DOHH2 (cell line): ENCODE data around the gene CYYR1.

ENCODE experiments used
- H3F3A ChIP-seq: fragments of 200-600 bp; sonication (generic), shearing (Covaris generic); 2 replicates; pipeline ENCODE4 v1.6.0; 2016; ENCODE audit warnings: antibody characterized with exemption, mild to moderate bottlenecking; ENCODE audit not compliant: control insufficient read depth, insufficient read depth
- H3K27ac ChIP-seq: fragments of 200-600 bp; sonication (generic); 2 replicates; pipeline ENCODE4 v1.5.1; 2014; ENCODE audit warnings: low read depth, mild to moderate bottlenecking, low read length, moderate library complexity
- H3K27me3 ChIP-seq: fragments of 200-600 bp; sonication (generic); 2 replicates; pipeline ENCODE4 v1.6.1; 2014; ENCODE audit warnings: mild to moderate bottlenecking, low read length, mixed read lengths; ENCODE audit not compliant: control insufficient read depth
- H3K36me3 ChIP-seq: fragments of 200-600 bp; sonication (generic); 2 replicates; pipeline ENCODE4 v1.6.1; 2014; ENCODE audit warnings: mild to moderate bottlenecking, low read length, moderate library complexity, mixed read lengths; ENCODE audit not compliant: control insufficient read depth
- H3K4me1 ChIP-seq: fragments of 200-600 bp; sonication (generic); 2 replicates; pipeline ENCODE4 v1.6.1; 2014; ENCODE audit warnings: mild to moderate bottlenecking, low read length, mixed read lengths; ENCODE audit not compliant: control insufficient read depth
- H3K4me2 ChIP-seq: fragments of 200-600 bp; sonication (generic); 2 replicates; pipeline ENCODE4 v1.6.0; 2014; ENCODE audit warnings: mild to moderate bottlenecking, low read length, moderate library complexity
- H3K4me3 ChIP-seq: fragments of 200-600 bp; sonication (generic); 2 replicates; pipeline ENCODE4 v1.5.1; 2014; ENCODE audit warnings: mild to moderate bottlenecking, low read length, mixed read lengths
- H3K79me2 ChIP-seq: fragments of 200-600 bp; sonication (generic); 2 replicates; pipeline ENCODE4 v1.6.1; 2014; ENCODE audit warnings: mild to moderate bottlenecking, low read length, mixed read lengths; ENCODE audit not compliant: control insufficient read depth
- H3K9me2 ChIP-seq: fragments of 200-600 bp; sonication (generic); replicated peaks from 2 replicates; pipeline ENCODE4 v1.6.1; 2014; ENCODE audit warnings: mild to moderate bottlenecking, low read length, mixed read lengths; ENCODE audit not compliant: control insufficient read depth
- H3K9me3 ChIP-seq: fragments of 200-600 bp; sonication (generic); 2 replicates; pipeline ENCODE4 v1.6.1; 2014; ENCODE audit warnings: antibody characterized with exemption, low read length, mixed read lengths; ENCODE audit not compliant: control insufficient read depth, insufficient read depth
- H4K20me1 ChIP-seq: fragments of 200-600 bp; sonication (generic); 2 replicates; pipeline ENCODE4 v1.6.0; 2014; ENCODE audit warnings: low read depth, mild to moderate bottlenecking, antibody characterized with exemption, low read length, moderate library complexity; ENCODE audit not compliant: control insufficient read depth, insufficient read depth
- CTCF ChIP-seq: fragments of 200-600 bp; sonication (generic); IDR thresholded peaks from one replicate; pipeline ENCODE4 v1.5.1; 2014; ENCODE audit warnings: antibody characterized with exemption, mild to moderate bottlenecking, low read depth, low read length; ENCODE audit not compliant: poor library complexity, severe bottlenecking
- EZH2phosphoT487 ChIP-seq: fragments of 200-600 bp; sonication (generic); IDR thresholded peaks from 2 replicates; pipeline ENCODE4 v1.6.1; 2017; ENCODE audit warnings: borderline replicate concordance, mild to moderate bottlenecking, antibody characterized with exemption, low read length, moderate library complexity, mixed read lengths

Gene CYYR1

GRCh38 chr21:26599261-26599660 is 26.2 kb upstream of the CYYR1 start:
- Histone ChIP-seq H3K79me2 (no peaks in the 10 kb centered on the region), H3K4me3 (no peak overlapping the region), H3K27ac (no peak overlapping the region), H3K36me3 (no peaks in the 10 kb centered on the region), H3K9me3 (no peaks in the 10 kb centered on the region), H3K4me2 (no peak overlapping the region), H3K9me2 (no peaks in the 10 kb centered on the region), H3F3A (no peaks in the 10 kb centered on the region), H4K20me1 (no peaks in the 10 kb centered on the region), H3K27me3 (no peaks in the 10 kb centered on the region), H3K4me1 (no peaks in the 10 kb centered on the region)
- TF ChIP-seq CTCF: no peak
- no peak for TF ChIP-seq EZH2phosphoT487

GRCh38 chr21:26597981-26598380 is 24.9 kb upstream of the CYYR1 start:
- no peaks in the 10 kb centered on the region for H3K79me2 ChIP-seq

GRCh38 chr21:26597031-26597430 is 23.9 kb upstream of the CYYR1 start:
- Histone ChIP-seq H3F3A (no peaks in the 10 kb centered on the region), H3K9me2 (no peaks in the 10 kb centered on the region), H4K20me1 (no peaks in the 10 kb centered on the region), H3K4me3 (no peak overlapping the region), H3K9me3 (no peaks in the 10 kb centered on the region; the same call in 1 of the 2 replicates), H3K4me1 (no peaks in the 10 kb centered on the region), H3K36me3 (no peaks in the 10 kb centered on the region), H3K79me2 (no peaks in the 10 kb centered on the region), H3K27me3 (no peaks in the 10 kb centered on the region), H3K4me2 (no peak overlapping the region), H3K27ac (no peak overlapping the region)
- TF ChIP-seq EZH2phosphoT487: no peak
- TF ChIP-seq CTCF: no peak

More at GRCh38 chr21:26597981-26598380, 24.9 kb upstream of the CYYR1 start:
- no peaks in the 10 kb centered on the region; the same call in 1 of the 2 replicates for H3K9me3 ChIP-seq
- no peaks in the 10 kb centered on the region for H3K36me3 ChIP-seq
- H4K20me1 ChIP-seq: no peaks in the 10 kb centered on the region
- H3K9me2 ChIP-seq: no peaks in the 10 kb centered on the region
- TF ChIP-seq CTCF: no peak
- no peak for TF ChIP-seq EZH2phosphoT487
- H3K4me1 ChIP-seq: no peaks in the 10 kb centered on the region
- H3K27ac ChIP-seq: no peak overlapping the region
- H3K4me2 ChIP-seq: no peak overlapping the region
- H3K4me3 ChIP-seq: no peak overlapping the region
- no peaks in the 10 kb centered on the region for H3F3A ChIP-seq
- no peaks in the 10 kb centered on the region for H3K27me3 ChIP-seq

GRCh38 chr21:26595971-26596370 is 22.9 kb upstream of the CYYR1 start:
- Histone ChIP-seq H3K4me2 (no peak overlapping the region), H4K20me1 (no peaks in the 10 kb centered on the region), H3K27me3 (no peaks in the 10 kb centered on the region), H3K4me1 (no peaks in the 10 kb centered on the region), H3K36me3 (no peaks in the 10 kb centered on the region), H3K79me2 (no peaks in the 10 kb centered on the region), H3F3A (no peaks in the 10 kb centered on the region), H3K9me2 (no peaks in the 10 kb centered on the region), H3K4me3 (no peak overlapping the region), H3K27ac (no peak overlapping the region), H3K9me3 (no peaks in the 10 kb centered on the region; the same call in 1 of the 2 replicates)
- TF ChIP-seq CTCF: no peak
- TF ChIP-seq EZH2phosphoT487: no peak
